GM21825 (cell line): ENCODE data around the gene COL20A1.
"Not testable (repeated sequence)": the region's sequence is repeated elsewhere in the genome, so short reads cannot be mapped to it uniquely, and the experiment has no call there.

Experiments
- ATAC-seq: cut with Tn5 transposase; IDR thresholded peaks from one replicate; pipeline ENCODE4 v1.9.1; 2021; ENCODE audit warnings: mild to moderate bottlenecking, moderate library complexity; ENCODE audit not compliant: unreplicated experiment

The COL20A1 gene

DNA sequence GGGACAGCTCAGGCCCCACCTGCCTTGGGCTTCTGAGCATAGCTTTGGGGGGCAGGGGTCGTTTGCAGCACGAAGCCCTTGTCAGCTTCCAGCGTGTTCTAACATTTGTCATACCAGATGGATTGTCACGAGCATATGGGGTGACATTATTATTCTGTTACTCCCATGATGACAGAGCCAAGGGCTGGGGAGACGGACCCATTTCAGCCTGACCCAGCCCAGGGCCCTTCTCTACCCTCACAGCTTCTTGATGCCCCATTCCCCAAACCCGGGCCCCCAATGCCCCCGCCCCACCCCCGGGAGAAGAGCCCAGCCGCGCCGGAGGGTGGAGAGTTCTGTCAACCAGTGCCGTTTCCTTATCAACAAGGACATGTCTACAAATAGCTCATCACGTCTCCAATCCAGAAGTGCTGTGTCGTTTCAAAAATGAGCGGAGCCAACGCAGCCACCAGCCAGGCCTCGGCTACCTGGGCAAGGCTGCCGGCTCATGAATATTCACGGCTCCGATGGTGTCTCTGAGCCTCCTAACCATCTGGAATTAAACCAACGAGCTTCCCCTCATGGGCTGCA lies 77.7 kb downstream of the COL20A1 start:
- ATAC-seq, result no peak

DNA sequence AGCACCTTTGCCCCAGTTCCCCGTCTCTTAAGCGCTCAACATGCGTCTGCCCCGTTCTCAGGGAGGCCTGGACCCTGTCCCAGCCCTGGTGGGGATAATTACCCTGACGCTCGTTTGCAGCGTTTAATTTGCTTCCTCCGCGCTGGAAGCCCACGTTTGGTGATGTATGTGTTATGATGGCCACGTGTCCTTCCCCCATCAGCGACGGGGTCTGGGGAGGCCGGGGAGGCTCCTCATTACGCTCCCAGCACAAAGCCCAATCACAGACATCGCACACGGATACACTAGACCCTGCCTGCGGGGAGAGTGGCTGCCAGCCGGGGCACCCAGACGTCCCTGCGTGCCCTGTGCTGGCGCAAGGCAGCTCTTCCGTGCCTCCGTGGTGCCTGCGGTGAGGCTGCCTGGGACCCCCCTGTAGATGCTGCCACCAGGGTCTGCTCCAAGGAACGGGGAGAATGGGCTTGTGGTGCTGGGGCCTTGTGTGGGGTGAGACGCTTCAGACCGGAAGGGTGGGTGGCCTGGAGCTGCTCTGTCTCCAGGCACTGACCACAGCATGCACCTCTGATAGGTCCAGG lies 78.4 kb downstream of the COL20A1 start:
- no peak for ATAC-seq

DNA sequence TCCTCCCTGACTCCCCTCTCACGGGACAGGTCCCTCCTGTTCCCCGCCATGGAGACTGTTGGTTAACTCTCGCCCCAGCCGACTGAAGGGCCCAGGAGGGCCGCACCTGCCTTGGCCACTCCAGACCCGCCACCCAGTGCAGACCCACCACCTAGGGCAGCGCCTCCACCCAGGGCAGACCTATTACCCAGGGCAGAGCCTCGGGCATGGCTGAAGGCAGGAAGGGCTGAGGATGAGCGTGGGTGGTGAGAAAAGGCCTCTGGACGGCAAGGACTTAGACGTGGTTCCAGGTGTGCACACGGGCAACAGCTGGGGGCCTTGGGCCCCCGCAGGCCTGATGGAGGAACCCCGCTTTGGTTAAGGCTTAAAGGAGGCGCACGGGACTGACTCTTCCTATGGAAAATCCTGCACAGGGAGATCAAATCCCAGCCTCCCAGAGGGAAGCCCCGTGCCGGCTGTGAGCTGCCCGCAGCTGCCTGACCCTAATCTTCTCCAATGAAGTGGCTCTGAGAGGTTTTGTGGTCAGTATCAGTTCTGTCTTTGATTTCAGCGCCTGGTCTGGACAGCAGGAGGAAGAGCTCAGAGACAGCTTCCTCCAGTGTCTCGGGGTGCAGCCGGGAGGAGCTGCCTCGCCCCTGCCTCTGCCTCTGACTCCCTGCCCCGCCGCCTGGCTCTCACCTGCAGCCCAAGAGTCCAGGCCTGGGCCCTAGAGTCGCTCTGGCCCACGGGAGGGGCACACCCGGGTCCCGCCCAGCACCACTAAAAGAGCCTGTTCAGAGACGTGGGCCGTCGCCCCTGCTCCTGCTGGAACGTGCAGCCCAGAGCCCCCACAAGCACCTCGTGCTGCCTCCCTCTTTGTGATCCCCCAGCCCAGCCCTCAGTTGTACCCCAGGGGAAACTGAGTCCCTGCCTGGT lies 80.2 kb downstream of the COL20A1 start:
- ATAC-seq, result no peak

DNA sequence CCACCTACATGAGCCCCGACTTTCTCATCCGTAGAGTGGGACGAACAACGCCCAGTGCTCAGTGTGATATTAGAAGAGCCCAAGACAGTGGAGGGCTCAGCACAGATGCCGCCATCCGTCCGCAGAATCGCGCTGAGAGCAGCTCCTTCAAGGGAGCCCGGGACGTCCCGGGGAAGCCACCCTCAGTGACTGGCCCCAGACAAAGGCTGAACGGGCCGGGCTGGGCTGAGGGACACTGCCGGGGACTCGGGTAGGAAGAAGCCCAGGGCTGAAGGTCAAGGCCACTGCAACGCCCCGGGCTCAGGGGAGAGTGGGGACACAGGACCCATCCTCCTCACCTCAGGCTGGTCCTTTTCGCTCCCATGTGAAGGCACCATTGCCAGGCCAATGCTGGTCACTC lies 81.0 kb downstream of the COL20A1 start:
- ATAC-seq, result no peak

DNA sequence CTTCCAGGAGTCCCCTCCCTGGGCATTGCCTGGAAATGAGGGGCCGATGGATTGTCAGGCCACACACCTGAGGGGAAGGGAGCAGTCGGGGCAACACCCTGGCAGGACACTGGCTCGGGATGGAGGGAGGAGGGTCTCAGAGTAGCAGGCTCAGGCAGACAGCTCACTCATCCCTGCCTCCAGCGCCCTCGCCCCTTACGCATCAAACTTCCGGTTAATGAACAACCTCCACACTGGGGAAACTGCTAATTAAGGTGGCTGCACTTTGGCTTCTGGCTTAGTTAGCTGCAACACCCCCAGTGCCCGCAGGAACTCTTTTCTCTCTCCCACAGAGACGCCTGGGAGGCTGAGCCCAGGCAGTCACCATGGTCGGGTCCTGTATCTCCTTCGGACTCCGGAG lies 81.5 kb downstream of the COL20A1 start:
- ATAC-seq, result no peak

DNA sequence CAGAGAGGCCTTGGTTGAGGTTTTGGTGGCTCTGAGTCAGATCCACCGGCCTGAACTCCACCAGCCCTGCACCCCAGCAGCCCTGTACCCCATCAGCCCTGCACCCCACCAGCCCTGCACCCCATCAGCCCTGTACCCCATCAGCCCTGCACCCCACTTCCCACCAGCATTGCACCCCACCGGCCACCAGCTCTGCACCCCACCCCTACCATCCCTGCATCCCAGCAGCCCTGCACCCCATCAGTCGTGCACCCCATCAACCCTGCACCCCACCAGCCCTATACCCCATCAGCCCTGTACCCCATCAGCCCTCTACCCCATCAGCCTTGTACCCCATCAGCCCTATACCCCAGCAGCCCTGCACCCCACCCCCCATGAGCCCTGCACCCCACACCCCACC lies 82.5 kb downstream of the COL20A1 start:
- no peak for ATAC-seq

DNA sequence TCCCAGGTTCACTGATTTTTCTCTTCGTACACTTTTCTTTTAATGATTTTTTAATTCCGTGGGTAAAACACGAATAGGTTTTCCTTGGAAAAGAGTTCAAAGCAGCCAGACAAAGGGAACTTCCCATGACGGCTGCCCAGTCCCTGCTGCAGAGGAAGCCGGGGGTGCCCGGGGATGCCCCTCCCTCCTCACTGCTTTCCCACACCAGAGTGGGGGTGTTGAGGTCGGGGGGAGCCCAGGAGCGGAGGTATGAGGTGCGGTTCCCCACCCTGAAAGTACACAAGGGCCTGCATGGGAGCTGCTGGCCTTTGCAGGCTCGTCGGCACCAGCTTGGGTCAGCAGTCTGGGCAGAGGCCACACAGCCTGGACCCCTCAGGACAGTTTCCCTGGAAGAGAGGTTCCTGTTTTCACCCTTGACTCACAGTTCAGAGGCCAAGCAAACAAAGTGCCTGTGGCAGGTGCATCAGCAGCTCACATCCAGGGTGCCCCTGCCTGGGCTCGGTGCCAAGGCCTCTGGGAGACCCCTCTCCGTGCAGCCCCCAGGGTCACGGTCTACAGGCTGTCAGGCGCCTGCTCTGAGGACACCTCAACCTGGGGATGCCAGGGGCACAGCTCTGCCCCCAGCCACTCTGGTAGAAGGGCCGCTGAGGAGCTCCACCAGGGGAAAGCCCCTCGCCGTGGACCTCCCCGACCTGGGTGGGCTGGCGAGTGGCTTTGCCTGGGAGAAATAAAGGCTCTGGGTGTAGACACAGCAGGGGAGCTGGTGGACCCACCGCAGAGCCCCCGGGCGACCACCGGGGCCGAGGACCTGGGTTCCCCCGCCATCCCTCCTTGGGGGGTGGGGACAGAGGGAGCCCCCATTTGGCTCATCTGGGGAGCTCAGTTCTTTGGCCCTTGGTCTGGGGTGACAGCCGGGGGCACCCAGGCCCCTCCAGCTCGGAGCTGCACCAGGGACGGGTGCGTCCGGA lies 83.6 kb downstream of the COL20A1 start:
- no peak for ATAC-seq

DNA sequence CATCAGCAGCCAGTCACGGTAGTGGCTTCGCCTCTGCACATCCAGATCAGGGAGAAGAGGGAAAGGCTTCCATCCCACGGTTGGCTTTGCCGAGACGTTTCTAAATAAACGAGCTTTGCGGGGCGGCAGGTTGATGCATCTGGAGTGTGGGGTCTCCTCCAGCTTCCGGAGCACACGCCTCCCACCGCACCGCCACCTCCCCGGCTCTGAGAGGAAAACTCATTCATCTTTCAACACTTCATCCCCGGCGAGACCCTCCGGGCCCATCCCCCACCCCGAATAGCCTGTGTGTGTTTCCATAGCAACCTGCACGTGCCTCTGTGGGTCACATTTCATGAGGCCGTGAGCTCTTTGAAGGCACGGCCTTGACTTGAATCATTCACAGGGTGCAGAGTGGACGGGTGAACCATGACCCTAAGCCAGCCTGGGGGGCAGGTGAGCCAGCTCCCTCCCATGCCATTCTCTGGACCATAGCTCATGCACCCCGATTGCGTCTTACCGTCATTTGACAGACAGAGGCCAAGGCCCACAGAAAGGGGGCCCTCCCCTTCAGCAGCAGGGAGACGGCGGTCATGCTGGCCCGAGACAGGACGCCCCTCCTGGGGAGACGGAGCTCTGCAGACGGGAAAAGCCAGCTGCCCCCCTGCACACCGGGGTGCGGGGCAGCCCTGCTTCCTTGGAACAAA lies 84.4 kb downstream of the COL20A1 start:
- no peak for ATAC-seq

DNA sequence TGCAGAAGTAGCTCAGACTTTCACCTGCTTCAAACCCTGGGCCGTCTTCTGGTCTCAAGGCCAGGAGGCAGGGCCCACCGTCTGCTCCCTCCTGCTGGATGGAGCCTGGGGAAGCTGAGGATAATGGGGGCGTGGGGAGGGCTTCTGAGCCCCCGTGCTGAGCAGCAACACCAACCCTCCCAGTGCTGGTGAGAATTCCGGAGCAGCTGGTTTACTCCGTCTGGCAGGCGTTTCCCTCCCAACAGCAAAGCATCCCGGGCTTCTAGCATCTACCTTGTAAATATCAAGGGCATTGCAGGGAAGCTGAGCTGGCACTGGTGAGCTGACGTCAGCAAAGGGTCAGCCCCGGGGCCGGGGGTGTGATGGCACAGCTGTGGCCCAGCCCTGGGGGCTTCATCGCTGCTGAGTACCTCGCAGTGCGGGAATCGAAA lies 85.0 kb downstream of the COL20A1 start:
- no peak for ATAC-seq

DNA sequence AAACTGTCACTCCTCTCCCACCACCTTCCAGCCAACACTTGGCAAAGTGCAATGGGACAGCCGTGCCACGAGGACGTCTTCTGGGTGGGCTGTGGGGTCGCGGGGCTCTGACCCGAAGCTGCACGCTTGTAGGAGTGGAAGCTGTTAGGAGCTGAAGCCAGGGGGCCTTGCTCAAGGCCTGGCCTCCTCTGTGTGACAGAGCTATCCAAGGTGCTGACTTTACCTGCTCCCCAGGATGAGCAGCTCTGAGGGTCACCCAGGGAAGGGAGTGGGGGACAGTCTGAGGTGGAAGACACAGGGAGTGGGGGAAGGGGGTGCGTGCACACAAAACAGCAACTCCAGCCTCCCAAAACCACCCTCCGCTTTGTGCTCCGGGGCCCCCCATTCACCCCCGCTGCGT lies 85.6 kb downstream of the COL20A1 start:
- ATAC-seq, result no peak

DNA sequence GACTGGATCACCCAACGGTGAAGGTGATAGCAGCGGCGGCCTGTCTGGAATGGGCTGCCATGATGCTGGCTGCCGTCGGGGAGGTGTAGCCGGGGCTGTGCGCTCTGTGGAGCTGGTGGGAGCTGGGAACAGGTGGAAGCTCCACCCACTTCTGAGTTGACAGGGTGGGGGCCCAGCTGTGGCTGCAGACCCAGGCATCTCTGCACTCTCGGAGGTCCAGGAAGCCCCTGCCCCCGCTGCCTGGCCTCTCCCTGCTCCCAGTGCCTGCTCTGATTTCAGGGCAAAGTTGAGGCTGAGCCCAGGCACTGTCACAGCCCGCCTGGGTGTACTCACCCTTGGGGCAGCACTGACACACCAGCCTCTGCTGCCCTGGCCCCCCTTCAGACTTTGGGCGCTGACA lies 86.3 kb downstream of the COL20A1 start:
- ATAC-seq, result no peak

DNA sequence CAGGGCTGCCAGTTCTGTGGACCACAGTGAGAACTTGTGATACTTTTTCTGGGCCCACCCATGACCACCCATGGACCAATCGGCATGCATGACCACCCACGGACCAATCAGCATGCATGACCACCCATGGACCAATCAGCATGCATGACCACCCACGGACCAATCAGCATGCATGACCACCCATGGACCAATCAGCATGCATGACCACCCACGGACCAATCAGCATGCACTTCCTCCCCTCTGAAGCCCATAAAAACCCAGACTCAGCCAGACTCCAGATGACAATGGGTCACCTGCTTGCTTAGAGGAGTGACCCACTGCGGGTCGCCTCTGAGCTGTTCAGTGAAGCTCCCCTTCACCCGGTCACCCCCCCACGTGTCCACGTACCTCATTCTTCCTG lies 86.9 kb downstream of the COL20A1 start:
- ATAC-seq, result not testable (repeated sequence)

DNA sequence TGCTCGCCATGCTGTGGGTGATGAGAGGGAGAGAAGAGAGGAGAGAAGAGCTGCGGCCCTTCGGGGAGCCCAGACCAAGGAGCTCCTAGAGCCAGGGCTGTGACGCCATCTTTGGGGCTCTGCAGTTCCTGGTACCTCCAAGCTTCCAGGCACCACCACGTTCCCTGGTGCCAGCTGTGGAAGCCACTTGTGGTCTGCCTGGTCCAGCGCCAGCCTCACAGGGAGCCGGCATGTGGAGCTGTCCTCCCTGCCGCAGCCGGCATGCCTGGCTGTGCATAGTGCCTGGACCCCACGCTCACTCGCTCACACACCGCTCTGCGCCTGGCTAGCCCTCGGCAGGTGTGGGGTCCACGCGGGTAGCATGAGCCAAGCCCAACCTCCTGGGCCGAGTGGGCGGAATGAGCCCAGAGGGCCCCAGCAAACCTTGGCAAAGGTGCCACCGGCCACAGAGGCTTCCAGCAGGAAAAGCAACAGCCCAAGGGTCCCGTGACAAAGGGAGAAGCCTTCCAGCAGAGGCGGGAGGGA lies 87.4 kb downstream of the COL20A1 start:
- no peak for ATAC-seq

DNA sequence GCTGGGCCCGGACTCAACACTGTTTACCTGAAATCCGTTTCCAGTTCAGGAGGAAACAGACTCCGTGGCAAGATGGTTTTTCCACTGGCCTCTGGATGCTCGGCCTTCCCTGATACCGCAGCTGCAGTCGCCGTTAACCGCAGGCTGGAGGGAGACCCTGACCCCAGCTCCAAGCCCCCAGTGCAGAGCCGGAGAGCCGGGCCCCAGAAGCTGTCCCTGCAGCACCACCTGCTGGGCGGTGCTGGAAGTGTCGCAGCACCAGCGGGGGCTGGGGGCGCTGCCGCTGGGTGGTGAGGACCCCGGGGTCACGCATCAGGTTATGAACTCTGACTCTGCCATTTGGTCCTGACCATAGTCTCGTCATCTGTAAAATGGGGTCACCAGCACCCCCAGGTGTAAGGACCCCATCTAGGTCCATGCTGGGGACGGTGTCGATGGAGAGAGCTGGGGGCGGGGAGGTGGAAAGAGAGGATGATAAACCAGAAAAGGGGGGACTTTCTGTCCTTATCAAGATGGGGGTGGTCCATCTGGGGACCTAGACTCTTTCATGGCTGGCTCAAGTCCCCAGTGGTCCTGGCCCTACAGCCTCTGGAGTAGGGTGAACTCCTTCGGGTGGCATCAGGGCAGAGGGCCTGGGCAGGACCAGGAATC lies 88.9 kb downstream of the COL20A1 start:
- ATAC-seq, result no peak

DNA sequence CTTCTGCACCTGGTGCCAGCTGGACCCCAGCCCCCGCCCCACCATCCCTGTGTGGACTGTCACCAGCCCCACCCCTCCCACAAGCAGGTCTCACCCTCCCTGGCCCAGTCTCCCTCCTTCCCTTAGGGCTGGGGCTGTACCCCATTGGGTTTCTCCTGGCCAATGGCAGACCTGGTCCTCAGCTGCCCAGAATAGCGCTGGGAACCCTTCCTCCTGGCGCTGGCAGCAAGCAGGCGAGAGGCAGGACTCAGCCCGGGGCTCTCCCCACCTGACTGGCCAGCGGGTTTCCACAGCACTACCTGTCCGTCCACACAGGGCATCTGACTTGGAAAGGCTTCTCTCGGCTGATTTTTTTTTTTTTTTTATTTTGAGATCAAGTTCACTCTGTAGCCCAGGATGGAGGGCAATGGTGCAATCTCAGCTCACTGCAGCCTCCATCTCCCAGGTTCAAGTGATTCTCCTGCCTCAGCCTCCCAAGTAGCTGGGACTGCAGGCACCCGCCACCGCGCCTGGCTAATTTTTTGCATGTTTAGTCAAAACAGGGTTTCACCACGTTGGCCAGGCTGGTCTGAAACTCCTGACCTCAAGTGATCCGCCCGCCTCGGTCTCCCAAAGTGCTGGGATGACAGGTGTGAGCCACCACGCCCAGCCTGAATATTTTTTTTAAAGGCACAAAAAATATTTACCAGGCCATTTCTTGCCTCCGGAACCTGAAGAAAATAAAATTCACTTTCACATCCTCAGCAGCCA lies 89.7 kb downstream of the COL20A1 start:
- no peak for ATAC-seq

DNA sequence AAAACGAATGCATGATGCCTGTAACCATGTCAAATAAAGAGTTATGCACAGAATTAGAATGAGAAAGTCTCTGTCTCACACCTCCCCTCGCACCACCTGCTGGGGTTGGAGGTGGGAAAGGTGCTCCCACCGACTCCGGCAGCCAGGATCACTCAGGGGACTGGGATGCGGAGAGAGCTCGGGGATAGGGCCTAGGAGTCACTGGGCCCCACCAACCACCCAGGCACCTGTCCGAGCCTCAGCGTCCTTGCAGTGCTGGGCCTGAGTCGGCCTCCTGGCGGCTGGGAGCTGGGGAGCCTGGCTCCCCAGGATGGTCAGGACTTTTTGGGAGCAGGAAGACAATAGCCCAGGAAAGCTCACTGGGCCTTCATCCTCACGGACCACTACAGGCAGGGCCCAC lies 90.6 kb downstream of the COL20A1 start:
- no peak for ATAC-seq

DNA sequence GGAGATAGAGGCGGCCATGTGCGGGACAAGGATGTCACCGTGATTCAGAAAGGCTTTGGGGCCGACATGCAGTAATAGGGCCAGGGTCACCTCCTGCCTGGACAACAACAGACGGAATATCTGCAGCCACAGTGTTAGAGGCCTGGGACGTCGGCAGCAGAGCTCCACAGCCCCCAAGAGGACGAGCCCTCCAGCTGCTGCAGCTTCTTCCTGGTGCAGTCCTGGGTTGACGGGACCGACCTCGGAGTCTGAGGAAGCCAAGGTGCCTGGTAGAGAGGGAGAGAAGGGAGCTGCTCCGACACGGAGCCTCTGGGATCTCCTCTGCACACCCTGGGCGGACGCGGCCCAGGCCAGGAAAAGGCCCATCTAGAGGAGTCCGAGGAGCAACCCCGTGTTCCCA lies 91.3 kb downstream of the COL20A1 start:
- ATAC-seq, result no peak
